ENCODE measurements around the gene AOAH.

The AOAH gene

DNA sequence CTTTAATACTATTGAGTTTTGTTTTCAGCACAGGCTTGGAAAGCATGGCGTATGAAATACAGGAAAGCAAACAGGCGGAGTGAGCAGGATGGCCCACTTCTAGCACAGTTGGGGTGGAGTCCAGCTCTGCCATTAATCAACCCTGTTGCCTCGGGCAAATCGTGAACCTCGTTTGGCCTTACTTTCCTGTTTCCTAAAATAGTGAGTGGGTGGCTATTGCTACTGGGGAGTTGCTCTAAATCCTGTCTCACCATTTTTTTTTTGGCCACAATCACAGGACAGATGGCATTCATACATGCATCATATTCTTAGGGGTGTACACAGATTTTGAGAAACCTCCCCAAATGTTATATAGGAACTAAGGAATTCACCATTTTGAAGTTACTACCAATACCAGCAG lies 176.9 kb downstream of the AOAH start:
- TF ChIP-seq SPI1 (IDR thresholded peaks at IDR 0.05; ENCODE audit: borderline replicate concordance, low read depth) (no peak), POLR2AphosphoS5 (IDR thresholded peaks at IDR 0.05; ENCODE audit: low read depth) (no peak), GABPA (IDR thresholded peaks at IDR 0.05; ENCODE audit: low read depth) (no peak)
- TF ChIP-seq, protein P1, sequence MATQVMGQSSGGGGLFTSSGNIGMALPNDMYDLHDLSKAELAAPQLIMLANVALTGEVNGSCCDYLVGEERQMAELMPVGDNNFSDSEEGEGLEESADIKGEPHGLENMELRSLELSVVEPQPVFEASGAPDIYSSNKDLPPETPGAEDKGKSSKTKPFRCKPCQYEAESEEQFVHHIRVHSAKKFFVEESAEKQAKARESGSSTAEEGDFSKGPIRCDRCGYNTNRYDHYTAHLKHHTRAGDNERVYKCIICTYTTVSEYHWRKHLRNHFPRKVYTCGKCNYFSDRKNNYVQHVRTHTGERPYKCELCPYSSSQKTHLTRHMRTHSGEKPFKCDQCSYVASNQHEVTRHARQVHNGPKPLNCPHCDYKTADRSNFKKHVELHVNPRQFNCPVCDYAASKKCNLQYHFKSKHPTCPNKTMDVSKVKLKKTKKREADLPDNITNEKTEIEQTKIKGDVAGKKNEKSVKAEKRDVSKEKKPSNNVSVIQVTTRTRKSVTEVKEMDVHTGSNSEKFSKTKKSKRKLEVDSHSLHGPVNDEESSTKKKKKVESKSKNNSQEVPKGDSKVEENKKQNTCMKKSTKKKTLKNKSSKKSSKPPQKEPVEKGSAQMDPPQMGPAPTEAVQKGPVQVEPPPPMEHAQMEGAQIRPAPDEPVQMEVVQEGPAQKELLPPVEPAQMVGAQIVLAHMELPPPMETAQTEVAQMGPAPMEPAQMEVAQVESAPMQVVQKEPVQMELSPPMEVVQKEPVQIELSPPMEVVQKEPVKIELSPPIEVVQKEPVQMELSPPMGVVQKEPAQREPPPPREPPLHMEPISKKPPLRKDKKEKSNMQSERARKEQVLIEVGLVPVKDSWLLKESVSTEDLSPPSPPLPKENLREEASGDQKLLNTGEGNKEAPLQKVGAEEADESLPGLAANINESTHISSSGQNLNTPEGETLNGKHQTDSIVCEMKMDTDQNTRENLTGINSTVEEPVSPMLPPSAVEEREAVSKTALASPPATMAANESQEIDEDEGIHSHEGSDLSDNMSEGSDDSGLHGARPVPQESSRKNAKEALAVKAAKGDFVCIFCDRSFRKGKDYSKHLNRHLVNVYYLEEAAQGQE (IDR thresholded peaks at IDR 0.05; ENCODE audit: insufficient replicate concordance, low read depth): no peak
- TF ChIP-seq, protein P2, sequence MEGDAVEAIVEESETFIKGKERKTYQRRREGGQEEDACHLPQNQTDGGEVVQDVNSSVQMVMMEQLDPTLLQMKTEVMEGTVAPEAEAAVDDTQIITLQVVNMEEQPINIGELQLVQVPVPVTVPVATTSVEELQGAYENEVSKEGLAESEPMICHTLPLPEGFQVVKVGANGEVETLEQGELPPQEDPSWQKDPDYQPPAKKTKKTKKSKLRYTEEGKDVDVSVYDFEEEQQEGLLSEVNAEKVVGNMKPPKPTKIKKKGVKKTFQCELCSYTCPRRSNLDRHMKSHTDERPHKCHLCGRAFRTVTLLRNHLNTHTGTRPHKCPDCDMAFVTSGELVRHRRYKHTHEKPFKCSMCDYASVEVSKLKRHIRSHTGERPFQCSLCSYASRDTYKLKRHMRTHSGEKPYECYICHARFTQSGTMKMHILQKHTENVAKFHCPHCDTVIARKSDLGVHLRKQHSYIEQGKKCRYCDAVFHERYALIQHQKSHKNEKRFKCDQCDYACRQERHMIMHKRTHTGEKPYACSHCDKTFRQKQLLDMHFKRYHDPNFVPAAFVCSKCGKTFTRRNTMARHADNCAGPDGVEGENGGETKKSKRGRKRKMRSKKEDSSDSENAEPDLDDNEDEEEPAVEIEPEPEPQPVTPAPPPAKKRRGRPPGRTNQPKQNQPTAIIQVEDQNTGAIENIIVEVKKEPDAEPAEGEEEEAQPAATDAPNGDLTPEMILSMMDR (IDR thresholded peaks at IDR 0.05; ENCODE audit: insufficient read depth, low read length): no peak
- no peak for DNase-seq (ENCODE audit: low read depth in 1 of 2, low spot score in 1 of 2)
- no peak overlapping the region for H3K4me3 ChIP-seq (replicated peaks; ENCODE audit: insufficient read depth, low read length)
- no peak overlapping the region for H3K27ac ChIP-seq (replicated peaks)
- H3K27me3 ChIP-seq (ENCODE audit: insufficient read depth, poor library complexity, severe bottlenecking): no peaks in the 10 kb centered on the region

DNA sequence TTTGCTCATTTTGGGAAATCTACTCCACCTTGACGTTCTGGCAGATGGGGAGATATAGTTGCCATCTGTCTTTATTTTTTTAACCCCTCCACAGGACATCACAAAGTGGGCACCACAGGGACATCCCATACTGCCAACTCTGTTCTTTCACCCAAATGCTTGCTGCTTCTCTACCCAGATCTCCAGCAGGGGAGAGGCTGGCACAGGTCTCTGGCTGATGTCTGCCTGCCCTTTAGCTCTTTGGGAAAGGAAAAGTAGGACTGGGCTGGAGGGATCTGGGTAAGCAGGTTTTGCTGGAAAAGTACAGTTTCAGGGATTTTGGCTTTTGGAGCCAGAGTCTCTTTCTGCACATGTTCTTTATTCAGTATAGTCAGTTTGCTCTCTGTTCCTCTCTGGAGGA lies 178.0 kb downstream of the AOAH start:
- Histone ChIP-seq H3K27me3 (ENCODE audit: insufficient read depth, poor library complexity, severe bottlenecking) (no peaks in the 10 kb centered on the region), H3K27ac (replicated peaks) (no peak overlapping the region), H3K4me3 (replicated peaks; ENCODE audit: insufficient read depth, low read length) (no peak overlapping the region)
- DNase-seq (ENCODE audit: low read depth in 1 of 2, low spot score in 1 of 2): no peak
- TF ChIP-seq, protein P2 (IDR thresholded peaks at IDR 0.05; ENCODE audit: insufficient read depth, low read length): no peak
- no peak for TF ChIP-seq GABPA (IDR thresholded peaks at IDR 0.05; ENCODE audit: low read depth)
- TF ChIP-seq, protein P1 (IDR thresholded peaks at IDR 0.05; ENCODE audit: insufficient replicate concordance, low read depth): no peak
- no peak for TF ChIP-seq SPI1 (IDR thresholded peaks at IDR 0.05; ENCODE audit: borderline replicate concordance, low read depth)

DNA sequence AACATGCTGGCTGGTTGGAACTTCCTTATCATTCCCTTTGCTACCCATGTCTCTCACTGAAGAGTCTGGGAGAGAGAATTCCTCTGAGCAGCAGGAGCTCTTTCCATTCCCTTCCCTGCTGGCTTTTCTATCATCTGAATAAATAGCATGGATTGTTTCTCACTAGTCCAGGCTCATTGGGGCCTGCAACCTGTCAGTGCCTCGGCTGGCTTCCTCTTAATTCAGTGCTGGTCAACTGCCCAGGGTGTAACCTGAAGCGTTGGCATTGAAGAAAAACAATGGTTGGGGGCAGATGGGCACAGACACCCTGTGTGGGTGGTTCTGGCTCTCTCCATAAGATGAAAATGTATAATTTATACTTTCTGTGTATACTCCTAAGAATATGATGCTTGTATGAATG lies 179.0 kb downstream of the AOAH start:
- DNase-seq (ENCODE audit: low read depth in 1 of 2, low spot score in 1 of 2): no peak
- H3K27ac ChIP-seq (replicated peaks): no peak overlapping the region
- H3K27me3 ChIP-seq (ENCODE audit: insufficient read depth, poor library complexity, severe bottlenecking): no peaks in the 10 kb centered on the region
- TF ChIP-seq GABPA (IDR thresholded peaks at IDR 0.05; ENCODE audit: low read depth) (no peak), POLR2AphosphoS5 (IDR thresholded peaks at IDR 0.05; ENCODE audit: low read depth) (no peak), SPI1 (IDR thresholded peaks at IDR 0.05; ENCODE audit: borderline replicate concordance, low read depth) (no peak)
- TF ChIP-seq, protein P2 (IDR thresholded peaks at IDR 0.05; ENCODE audit: insufficient read depth, low read length): no peak
- TF ChIP-seq, protein P1 (IDR thresholded peaks at IDR 0.05; ENCODE audit: insufficient replicate concordance, low read depth): no peak
- H3K4me3 ChIP-seq (replicated peaks; ENCODE audit: insufficient read depth, low read length): no peak overlapping the region
